CD8-positive, alpha-beta memory T cell (primary cell): ENCODE data around the gene PDC. TPM values are rescaled to one million over a fixed set of nuclear protein-coding genes. Genes with fewer than 3 reads are reported as not detected.
A peak's percentile ranks its signal among the peaks of the same experiment; 100 is the strongest.

ENCODE experiments used
- CTCF ChIA-PET: fragments of 350-600 bp; sonication (Branson Sonifier 250); formaldehyde crosslinking; loops from one replicate; lab custom pipeline; 2021; ENCODE audit warnings: antibody characterized with exemption; lab: Charles Lee
- POLR2A ChIA-PET: fragments of 350-600 bp; sonication (Branson Sonifier 250); formaldehyde crosslinking; loops from one replicate; lab custom pipeline; 2021; ENCODE audit warnings: antibody characterized with exemption; lab: Charles Lee
- DNase-seq, 5 donors: peaks; one replicate each; pipeline versions ENCODE4 v3.0.0 to v3.0.0-alpha.2; 2020 to 2022; ENCODE audit warnings: mixed read lengths in 1 of 5
- H3K27ac ChIP-seq: one replicate; pipeline ENCODE4 v1.7.0; 2013; ENCODE audit warnings: low read depth, mild to moderate bottlenecking, low read length, moderate library complexity
- H3K27me3 ChIP-seq: 2 replicates; pipeline ENCODE4 v1.7.0; 2013; ENCODE audit warnings: low read length, mild to moderate bottlenecking; ENCODE audit not compliant: insufficient read depth, poor library complexity, severe bottlenecking
- H3K36me3 ChIP-seq: 2 replicates; pipeline ENCODE4 v1.7.0; 2013; ENCODE audit warnings: mild to moderate bottlenecking, low read length, moderate library complexity; ENCODE audit not compliant: insufficient read depth
- H3K4me1 ChIP-seq: 2 replicates; pipeline ENCODE4 v1.7.0; 2013; ENCODE audit warnings: mild to moderate bottlenecking, low read length, moderate library complexity; ENCODE audit not compliant: insufficient read depth
- H3K4me3 ChIP-seq: 2 replicates; pipeline ENCODE4 v1.7.0; 2013; ENCODE audit warnings: mild to moderate bottlenecking, low read length
- H3K9me3 ChIP-seq: 2 replicates; pipeline ENCODE4 v1.7.0; 2013; ENCODE audit warnings: mild to moderate bottlenecking, low read length
- H3K27ac Mint-ChIP-seq, 8 donors: one replicate each; pipeline ENCODE4 v1.8.0; 2020 to 2021; ENCODE audit warnings: mixed read lengths in 8 of 8, mild to moderate bottlenecking in 6 of 8, inconsistent platforms in 3 of 8, moderate library complexity in 3 of 8
- H3K27me3 Mint-ChIP-seq, 2 donors: one replicate each; pipeline ENCODE4 v1.8.0; 2020 to 2021; ENCODE audit warnings: mixed read lengths in 2 of 2, mild to moderate bottlenecking in 1 of 2, moderate library complexity in 1 of 2
- H3K36me3 Mint-ChIP-seq, 3 donors: one replicate each; pipeline ENCODE4 v1.8.0; 2020 to 2021; ENCODE audit warnings: mixed read lengths in 3 of 3, inconsistent platforms in 1 of 3, mild to moderate bottlenecking in 1 of 3
- H3K4me1 Mint-ChIP-seq, 3 donors: one replicate each; pipeline ENCODE4 v1.8.0; 2020 to 2021; ENCODE audit warnings: mixed read lengths in 3 of 3, inconsistent platforms in 1 of 3, mild to moderate bottlenecking in 1 of 3
- H3K4me3 Mint-ChIP-seq, 7 donors: one replicate each; pipeline ENCODE4 v1.8.0; 2020 to 2021; ENCODE audit warnings: mixed read lengths in 7 of 7, mild to moderate bottlenecking in 6 of 7, moderate library complexity in 4 of 7, inconsistent platforms in 2 of 7
- H3K9me3 Mint-ChIP-seq, 5 donors: one replicate each; pipeline ENCODE4 v1.8.0; 2020 to 2022; ENCODE audit warnings: mixed read lengths in 5 of 5, mild to moderate bottlenecking in 3 of 5, moderate library complexity in 2 of 5, inconsistent platforms in 1 of 5
- polyA plus RNA-seq: library from polyadenylated mRNA; unstranded; fragments of 300-500 nt; fragmentation: Illumina TruSeq; gene quantifications from one replicate; pipeline ENCODE4 v1.2.3, GENCODE V29; 2021
- total RNA-seq, 2 experiments: library from RNA; stranded (reverse); gene quantifications; one replicate each; pipeline ENCODE4 v1.2.3, GENCODE V29; 2021

Gene PDC
- total RNA-seq (not detected), polyA plus RNA-seq (not detected)

GRCh38 chr1:186461014-186461413, at the start of gene PDC:
PDC (minus strand) TSS chr1:186461114; CDS start chr1:186449459, 11,655 bp downstream.
- Mint-ChIP-seq H3K36me3 (no peaks in the 10 kb centered on the region), H3K4me3 (no peak within 1 kb of the TSS), H3K27ac (no peak within 1 kb of the TSS), H3K27me3 (peaks cover 0 to under 1% of the 10 kb centered on the region in 2 donors), H3K4me1 (no peaks in the 10 kb centered on the region), H3K9me3 (no peaks in the 10 kb centered on the region)
- Histone ChIP-seq H3K4me3 (no peak within 1 kb of the TSS), H3K4me1 (no peaks in the 10 kb centered on the region), H3K9me3 (no peaks in the 10 kb centered on the region), H3K36me3 (no peaks in the 10 kb centered on the region), H3K27ac (no peak within 1 kb of the TSS), H3K27me3 (no peaks in the 10 kb centered on the region)
- no peak for DNase-seq
- POLR2A ChIA-PET: no interaction called here
- CTCF ChIA-PET: no interaction called here

- Mint-ChIP-seq H3K36me3 (peaks cover 0 to 7% (median 4%) of the 10 kb centered on the region in 3 donors), H3K27me3 (no peaks in the 10 kb centered on the region), H3K4me3 (no peak overlapping the region), H3K27ac (no peak overlapping the region), H3K4me1 (no peaks in the 10 kb centered on the region), H3K9me3 (peaks cover 8 to 26% (median 20%) of the 10 kb centered on the region in 5 donors)
- no peak for DNase-seq
- Histone ChIP-seq H3K4me3 (no peak overlapping the region), H3K9me3 (no peaks in the 10 kb centered on the region), H3K36me3 (no peaks in the 10 kb centered on the region), H3K27me3 (no peaks in the 10 kb centered on the region), H3K4me1 (no peaks in the 10 kb centered on the region), H3K27ac (no peak overlapping the region)
- CTCF ChIA-PET: no interaction called here
- POLR2A ChIA-PET: no interaction called here
These were observed 42.3 kb upstream of the PDC start for GRCh38 chr1:186503190-186503589.

- Histone ChIP-seq H3K4me3 (no peak overlapping the region), H3K27ac (no peak overlapping the region), H3K27me3 (no peaks in the 10 kb centered on the region), H3K4me1 (no peaks in the 10 kb centered on the region), H3K9me3 (no peaks in the 10 kb centered on the region), H3K36me3 (no peaks in the 10 kb centered on the region)
- Mint-ChIP-seq H3K4me3 (no peak overlapping the region), H3K4me1 (no peaks in the 10 kb centered on the region), H3K36me3 (peaks cover 0 to 7% (median 4%) of the 10 kb centered on the region in 3 donors), H3K9me3 (peaks cover 5 to 18% (median 16%) of the 10 kb centered on the region in 5 donors), H3K27ac (no peak overlapping the region), H3K27me3 (no peaks in the 10 kb centered on the region)
- no peak for DNase-seq
- ChIA-PET CTCF (no interaction called here), POLR2A (no interaction called here)
These were observed 41.2 kb upstream of the PDC start for GRCh38 chr1:186502087-186502486.

- H3K4me3 Mint-ChIP-seq: no peak overlapping the region
- CTCF ChIA-PET: no interaction called here
- Histone ChIP-seq H3K9me3 (no peaks in the 10 kb centered on the region), H3K27me3 (no peaks in the 10 kb centered on the region), H3K4me3 (no peak overlapping the region), H3K36me3 (no peaks in the 10 kb centered on the region), H3K27ac (no peak overlapping the region), H3K4me1 (no peaks in the 10 kb centered on the region)
- DNase-seq: no peak
- H3K4me1 Mint-ChIP-seq: no peaks in the 10 kb centered on the region
- POLR2A ChIA-PET: no interaction called here
- H3K27ac Mint-ChIP-seq: no peak overlapping the region
- H3K36me3 Mint-ChIP-seq: no peaks in the 10 kb centered on the region
- peaks cover 0 to 2% of the 10 kb centered on the region in 2 donors for H3K27me3 Mint-ChIP-seq
- peaks cover 0 to 15% (median 9%) of the 10 kb centered on the region in 5 donors for H3K9me3 Mint-ChIP-seq
These were observed 39.9 kb upstream of the PDC start for GRCh38 chr1:186500804-186501203.

- Mint-ChIP-seq H3K4me3 (no peak overlapping the region), H3K36me3 (no peaks in the 10 kb centered on the region), H3K9me3 (peaks cover 0 to 7% (median 0%) of the 10 kb centered on the region in 5 donors), H3K4me1 (no peaks in the 10 kb centered on the region), H3K27me3 (peaks cover 0 to 2% of the 10 kb centered on the region in 2 donors), H3K27ac (peak overlapping the region in 1 of 8 donors; percentile 3)
- Histone ChIP-seq H3K36me3 (no peaks in the 10 kb centered on the region), H3K9me3 (no peaks in the 10 kb centered on the region), H3K4me3 (no peak overlapping the region), H3K27ac (no peak overlapping the region), H3K4me1 (no peaks in the 10 kb centered on the region), H3K27me3 (no peaks in the 10 kb centered on the region)
- ChIA-PET POLR2A (no interaction called here), CTCF (no interaction called here)
- no peak for DNase-seq
These were observed 38.7 kb upstream of the PDC start for GRCh38 chr1:186499571-186499970.

GRCh38 chr1:186498695-186499389, 37.9 kb upstream of the PDC start:
- CTCF ChIA-PET: no interaction called here
- Mint-ChIP-seq H3K9me3 (peaks cover 0 to 2% (median 0%) of the 10 kb centered on the region in 5 donors), H3K27me3 (peaks cover 0 to 2% of the 10 kb centered on the region in 2 donors)

GRCh38 chr1:186498071-186498470, 37.2 kb upstream of the PDC start:
- no peak for DNase-seq
- Mint-ChIP-seq H3K9me3 (no peaks in the 10 kb centered on the region), H3K27me3 (peaks cover 0 to 2% of the 10 kb centered on the region in 2 donors), H3K4me3 (no peak overlapping the region), H3K4me1 (no peaks in the 10 kb centered on the region), H3K36me3 (no peaks in the 10 kb centered on the region), H3K27ac (no peak overlapping the region)
- no peaks in the 10 kb centered on the region for H3K9me3 ChIP-seq
- no peaks in the 10 kb centered on the region for H3K4me1 ChIP-seq
- POLR2A ChIA-PET: no interaction called here
- H3K4me3 ChIP-seq: no peak overlapping the region
- H3K27ac ChIP-seq: no peak overlapping the region
- CTCF ChIA-PET: no interaction called here
- no peaks in the 10 kb centered on the region for H3K36me3 ChIP-seq
- H3K27me3 ChIP-seq: no peaks in the 10 kb centered on the region

More at GRCh38 chr1:186498695-186499389, 37.9 kb upstream of the PDC start:
- H3K9me3 ChIP-seq: no peaks in the 10 kb centered on the region
- Mint-ChIP-seq H3K27ac (no peak overlapping the region), H3K4me1 (no peaks in the 10 kb centered on the region), H3K36me3 (no peaks in the 10 kb centered on the region), H3K4me3 (no peak overlapping the region)
- POLR2A ChIA-PET: no interaction called here
- no peak for DNase-seq
- H3K4me1 ChIP-seq: no peaks in the 10 kb centered on the region
- H3K27me3 ChIP-seq: no peaks in the 10 kb centered on the region
- no peak overlapping the region for H3K4me3 ChIP-seq
- no peaks in the 10 kb centered on the region for H3K36me3 ChIP-seq
- no peak overlapping the region for H3K27ac ChIP-seq

- peaks cover 0 to 2% of the 10 kb centered on the region in 2 donors for H3K27me3 Mint-ChIP-seq
- DNase-seq: no peak
- no peak overlapping the region for H3K27ac ChIP-seq
- no peak overlapping the region for H3K4me3 Mint-ChIP-seq
- H3K27me3 ChIP-seq: no peaks in the 10 kb centered on the region
- H3K36me3 Mint-ChIP-seq: no peaks in the 10 kb centered on the region
- no peaks in the 10 kb centered on the region for H3K36me3 ChIP-seq
- H3K4me3 ChIP-seq: no peak overlapping the region
- H3K27ac Mint-ChIP-seq: no peak overlapping the region
- H3K9me3 ChIP-seq: no peaks in the 10 kb centered on the region
- no peaks in the 10 kb centered on the region for H3K4me1 Mint-ChIP-seq
- no peaks in the 10 kb centered on the region for H3K9me3 Mint-ChIP-seq
- CTCF ChIA-PET: no interaction called here
- H3K4me1 ChIP-seq: no peaks in the 10 kb centered on the region
- POLR2A ChIA-PET: no interaction called here
These were observed 36.7 kb upstream of the PDC start for GRCh38 chr1:186497651-186498050.
